ENCODE results near the gene TAPBP.
A peak's percentile ranks its signal among the peaks of the same experiment; 100 is the strongest.
"Not testable (repeated sequence)": the region's sequence is repeated elsewhere in the genome, so short reads cannot be mapped to it uniquely, and the experiment has no call there.

Gene TAPBP

DNA sequence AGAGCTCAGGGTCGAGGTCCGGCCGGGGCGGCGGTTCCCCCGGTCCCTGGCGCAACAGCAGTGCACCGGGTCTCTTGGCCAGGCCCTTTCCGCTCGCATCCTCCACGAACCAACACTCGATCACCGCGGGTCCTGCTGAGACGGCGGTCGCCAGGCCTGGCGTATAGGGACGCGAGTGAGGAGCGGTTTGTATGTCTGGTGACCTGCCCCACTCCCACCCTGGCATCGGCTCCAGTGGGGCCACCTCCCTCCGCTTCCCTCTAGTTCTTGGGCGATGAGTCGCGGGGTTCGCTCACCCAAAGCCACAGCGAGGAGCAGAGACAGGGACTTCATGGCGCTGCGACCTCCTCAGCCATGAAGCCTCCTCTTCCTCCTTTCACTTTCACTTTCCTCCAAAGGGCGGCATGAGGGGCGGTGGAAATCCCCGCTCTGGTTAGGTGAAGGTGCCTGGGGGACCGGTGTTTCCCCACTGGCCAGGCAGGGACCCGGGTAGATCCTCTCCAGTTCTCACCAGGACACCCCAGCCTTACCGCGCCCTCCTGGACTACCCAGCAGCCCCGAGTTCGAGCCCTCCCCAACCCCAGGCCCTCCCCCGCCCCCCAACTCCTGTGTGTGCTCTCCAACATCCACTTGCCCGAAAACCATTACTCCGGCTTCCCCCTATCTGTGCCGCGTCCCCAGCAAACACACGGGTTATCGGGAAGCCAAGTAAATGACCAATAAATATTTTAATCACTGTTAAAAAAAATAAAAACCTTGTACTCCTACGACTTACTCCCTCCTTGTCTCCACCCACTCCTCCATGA lies at the start of gene TAPBP:
Gene TAPBP (minus strand): TSS at position 370 of the 806 bp plus-strand sequence. CDS start 37 bp downstream, at position 333.
- H3K36me3 ChIP-seq (ENCODE audit: insufficient read depth, low read length), result no peaks in the 10 kb centered on the region
- peaks cover 14% of the 10 kb centered on the region; the same call in 1 of the 2 replicates for H3K4me1 ChIP-seq (ENCODE audit: insufficient read depth, low read length)
- H3K9ac ChIP-seq (ENCODE audit: low read depth, low read length), result peak within 1 kb of the TSS; percentile 85
- H3K9me3 ChIP-seq (ENCODE audit: control insufficient read depth, insufficient read depth, low read length), result no peaks in the 10 kb centered on the region

DNA sequence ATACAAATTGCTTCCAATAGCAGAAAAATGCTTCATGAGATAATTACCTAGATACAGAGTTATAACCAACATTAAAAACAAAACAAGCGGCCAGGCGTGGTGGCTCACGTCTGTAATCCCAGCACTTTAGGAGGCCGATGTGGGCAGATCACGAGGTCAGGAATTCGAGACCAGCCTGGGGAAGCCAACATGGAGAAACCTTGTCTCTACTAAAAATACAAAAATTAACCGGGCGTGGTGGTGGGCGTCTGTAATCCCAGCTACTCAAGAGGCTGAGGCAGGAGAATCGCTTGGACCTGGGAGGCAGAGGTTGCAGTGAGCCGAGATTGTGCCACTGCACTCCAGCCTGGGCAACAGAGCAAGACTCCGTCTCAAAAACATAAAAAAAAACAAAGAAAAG lies 49.6 kb upstream of the TAPBP start:
- H3K9me3 ChIP-seq (ENCODE audit: control insufficient read depth, insufficient read depth, low read length); H3K4me1 ChIP-seq (ENCODE audit: insufficient read depth, low read length); H3K9ac ChIP-seq (ENCODE audit: low read depth, low read length); H3K36me3 ChIP-seq (ENCODE audit: insufficient read depth, low read length): not testable (repeated sequence)

- Histone ChIP-seq H3K36me3 (ENCODE audit: insufficient read depth, low read length) (no peaks in the 10 kb centered on the region), H3K4me1 (ENCODE audit: insufficient read depth, low read length) (0 out of 2 replicates have a peak, but pooled peaks cover 3% of the 10 kb centered on the region), H3K9me3 (ENCODE audit: control insufficient read depth, insufficient read depth, low read length) (peaks cover 9% of the 10 kb centered on the region), H3K9ac (ENCODE audit: low read depth, low read length) (no peak overlapping the region)
Observed at GRCh38 chr6:33359331-33359730, 45.5 kb upstream of the TAPBP start.

- not testable (repeated sequence) for H3K9ac ChIP-seq (ENCODE audit: low read depth, low read length); H3K36me3 ChIP-seq (ENCODE audit: insufficient read depth, low read length); H3K4me1 ChIP-seq (ENCODE audit: insufficient read depth, low read length); H3K9me3 ChIP-seq (ENCODE audit: control insufficient read depth, insufficient read depth, low read length)
Observed at GRCh38 chr6:33357160-33357871, 43.4 kb upstream of the TAPBP start.

GRCh38 chr6:33356295-33356694 lies 42.4 kb upstream of the TAPBP start:
- no peaks in the 10 kb centered on the region for H3K36me3 ChIP-seq (ENCODE audit: insufficient read depth, low read length)
- peaks cover 9% of the 10 kb centered on the region for H3K9me3 ChIP-seq (ENCODE audit: control insufficient read depth, insufficient read depth, low read length)
- H3K9ac ChIP-seq (ENCODE audit: low read depth, low read length), result no peak overlapping the region
- no peaks in the 10 kb centered on the region for H3K4me1 ChIP-seq (ENCODE audit: insufficient read depth, low read length)

GRCh38 chr6:33355860-33356259 lies 42.0 kb upstream of the TAPBP start:
- not testable (repeated sequence) for H3K4me1 ChIP-seq (ENCODE audit: insufficient read depth, low read length); H3K9ac ChIP-seq (ENCODE audit: low read depth, low read length); H3K9me3 ChIP-seq (ENCODE audit: control insufficient read depth, insufficient read depth, low read length); H3K36me3 ChIP-seq (ENCODE audit: insufficient read depth, low read length)

DNA sequence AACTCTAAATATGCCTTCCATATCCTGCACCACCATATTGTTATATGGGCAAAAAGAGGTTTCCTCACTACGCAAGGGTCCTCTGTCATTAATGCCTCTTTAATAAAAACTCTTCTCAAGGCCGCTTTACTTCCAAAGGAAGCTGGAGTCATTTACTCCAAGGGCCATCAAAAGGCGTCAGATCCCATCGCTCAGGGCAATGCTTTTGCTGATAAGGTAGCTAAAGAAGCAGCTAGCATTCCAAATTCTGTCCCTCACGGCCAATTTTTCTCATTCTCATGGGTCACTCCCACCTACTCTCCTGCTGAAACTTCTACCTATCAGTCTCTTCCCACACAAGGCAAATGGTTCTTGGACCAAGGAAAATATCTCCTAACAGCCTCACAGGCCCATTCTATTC lies 33.9 kb upstream of the TAPBP start:
- Histone ChIP-seq H3K36me3 (ENCODE audit: insufficient read depth, low read length) (no peaks in the 10 kb centered on the region), H3K9ac (ENCODE audit: low read depth, low read length) (no peak overlapping the region), H3K9me3 (ENCODE audit: control insufficient read depth, insufficient read depth, low read length) (no peaks in the 10 kb centered on the region), H3K4me1 (ENCODE audit: insufficient read depth, low read length) (peaks cover 5% of the 10 kb centered on the region; the same call in 1 of the 2 replicates)

DNA sequence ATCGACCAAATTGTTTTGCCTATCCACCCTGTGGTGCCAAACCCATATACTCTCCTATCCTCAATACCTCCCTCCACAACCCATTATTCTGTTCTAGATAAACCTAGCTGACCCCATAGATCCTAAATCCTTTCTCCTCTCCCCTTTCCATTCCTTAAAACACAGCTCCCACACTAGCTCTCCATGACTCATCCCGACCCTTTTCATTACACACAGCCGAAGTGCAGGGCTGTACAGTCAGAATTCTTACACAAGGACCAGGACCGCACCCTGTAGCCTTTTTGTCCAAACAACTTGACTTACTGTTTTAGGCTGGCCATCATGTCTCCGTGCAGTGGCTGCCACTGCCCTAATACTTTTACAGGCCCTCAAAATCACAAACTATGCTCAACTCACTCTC lies 33.1 kb upstream of the TAPBP start:
- not testable (repeated sequence) for H3K4me1 ChIP-seq (ENCODE audit: insufficient read depth, low read length); H3K9ac ChIP-seq (ENCODE audit: low read depth, low read length); H3K9me3 ChIP-seq (ENCODE audit: control insufficient read depth, insufficient read depth, low read length); H3K36me3 ChIP-seq (ENCODE audit: insufficient read depth, low read length)

DNA sequence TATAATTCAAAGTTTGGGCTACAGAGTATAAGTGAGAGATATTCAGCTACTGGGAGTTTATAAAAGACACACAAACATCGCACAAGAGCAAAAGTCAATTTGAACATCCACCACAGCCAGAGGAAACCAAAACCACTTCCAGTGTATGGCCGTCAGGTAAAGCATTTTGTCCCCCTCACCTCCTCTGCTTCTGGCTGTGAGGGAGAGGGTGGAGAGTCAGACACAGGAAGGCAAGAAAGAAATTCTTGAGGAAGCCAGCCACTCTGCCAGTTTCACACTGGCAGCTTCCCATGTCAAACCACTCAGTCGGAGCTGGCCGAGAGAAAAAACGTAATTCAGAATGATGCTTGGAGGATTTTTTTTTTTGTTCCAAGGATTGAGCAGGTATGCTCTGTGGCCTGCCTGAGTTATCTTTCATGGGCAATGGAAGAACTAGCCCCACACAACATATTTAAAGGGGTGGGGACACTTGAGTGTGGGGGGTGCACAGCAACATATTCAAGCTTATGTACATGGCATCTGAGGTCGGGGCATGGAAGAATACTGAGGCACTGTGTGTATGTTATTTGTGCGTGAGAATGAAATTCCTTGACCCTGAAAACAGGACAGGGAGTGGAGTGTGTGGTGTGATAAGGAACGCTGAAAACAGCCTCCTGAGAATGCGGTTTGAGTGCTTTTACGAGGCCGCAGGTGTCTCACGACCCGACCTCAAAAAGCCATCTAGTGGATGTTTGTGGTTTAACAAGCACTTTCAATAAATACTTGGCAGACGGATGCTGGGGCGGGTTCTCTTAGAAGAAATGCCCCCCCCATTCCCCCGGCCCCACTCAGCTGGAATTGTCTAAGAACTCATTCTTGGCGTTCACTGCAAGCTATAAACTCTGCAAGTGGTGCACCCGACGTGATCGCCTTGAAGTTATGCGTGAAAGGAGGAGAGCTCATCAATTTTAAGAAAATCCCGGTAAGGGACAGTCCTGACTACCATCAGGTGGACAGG lies 31.1 kb upstream of the TAPBP start:
- no peaks in the 10 kb centered on the region for H3K36me3 ChIP-seq (ENCODE audit: insufficient read depth, low read length)
- H3K9ac ChIP-seq (ENCODE audit: low read depth, low read length), result no peak overlapping the region
- H3K9me3 ChIP-seq (ENCODE audit: control insufficient read depth, insufficient read depth, low read length), result no peaks in the 10 kb centered on the region
- H3K4me1 ChIP-seq (ENCODE audit: insufficient read depth, low read length), result peaks cover 5% of the 10 kb centered on the region; the same call in 1 of the 2 replicates

- Histone ChIP-seq H3K4me1 (ENCODE audit: insufficient read depth, low read length) (peaks cover 5% of the 10 kb centered on the region; the same call in 1 of the 2 replicates), H3K9me3 (ENCODE audit: control insufficient read depth, insufficient read depth, low read length) (no peaks in the 10 kb centered on the region), H3K36me3 (ENCODE audit: insufficient read depth, low read length) (no peaks in the 10 kb centered on the region), H3K9ac (ENCODE audit: low read depth, low read length) (no peak overlapping the region)
Observed at GRCh38 chr6:33343953-33344611, 30.2 kb upstream of the TAPBP start.

DNA sequence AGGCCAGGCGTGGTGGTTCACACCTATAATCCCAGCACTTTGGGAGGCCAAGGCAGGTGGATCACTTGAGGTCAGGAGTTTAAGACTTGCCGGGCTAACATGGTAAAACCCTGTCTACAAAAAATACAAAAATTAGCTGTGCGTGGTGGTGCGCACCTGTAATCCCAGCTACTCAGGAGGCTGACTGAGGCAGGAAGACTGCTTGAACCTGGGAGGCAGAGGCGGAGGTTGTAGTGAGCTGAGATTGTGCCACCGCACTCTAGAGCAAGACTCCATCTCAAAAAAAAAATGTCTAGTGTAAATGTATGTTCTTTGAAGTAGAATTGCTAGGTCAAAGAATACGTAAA lies 29.7 kb upstream of the TAPBP start:
- not testable (repeated sequence) for H3K36me3 ChIP-seq (ENCODE audit: insufficient read depth, low read length); H3K9me3 ChIP-seq (ENCODE audit: control insufficient read depth, insufficient read depth, low read length); H3K4me1 ChIP-seq (ENCODE audit: insufficient read depth, low read length); H3K9ac ChIP-seq (ENCODE audit: low read depth, low read length)

- no peaks in the 10 kb centered on the region for H3K36me3 ChIP-seq (ENCODE audit: insufficient read depth, low read length)
Observed at GRCh38 chr6:33339193-33339592, 25.3 kb upstream of the TAPBP start.

GRCh38 chr6:33336495-33336894 lies 22.6 kb upstream of the TAPBP start:
- no peak overlapping the region for H3K9ac ChIP-seq (ENCODE audit: low read depth, low read length)
- no peaks in the 10 kb centered on the region for H3K4me1 ChIP-seq (ENCODE audit: insufficient read depth, low read length)
- no peaks in the 10 kb centered on the region for H3K36me3 ChIP-seq (ENCODE audit: insufficient read depth, low read length)
- no peaks in the 10 kb centered on the region for H3K9me3 ChIP-seq (ENCODE audit: control insufficient read depth, insufficient read depth, low read length)

More at GRCh38 chr6:33339193-33339592, 25.3 kb upstream of the TAPBP start:
- Histone ChIP-seq H3K9me3 (ENCODE audit: control insufficient read depth, insufficient read depth, low read length) (no peaks in the 10 kb centered on the region), H3K9ac (ENCODE audit: low read depth, low read length) (no peak overlapping the region), H3K4me1 (ENCODE audit: insufficient read depth, low read length) (no peaks in the 10 kb centered on the region)

DNA sequence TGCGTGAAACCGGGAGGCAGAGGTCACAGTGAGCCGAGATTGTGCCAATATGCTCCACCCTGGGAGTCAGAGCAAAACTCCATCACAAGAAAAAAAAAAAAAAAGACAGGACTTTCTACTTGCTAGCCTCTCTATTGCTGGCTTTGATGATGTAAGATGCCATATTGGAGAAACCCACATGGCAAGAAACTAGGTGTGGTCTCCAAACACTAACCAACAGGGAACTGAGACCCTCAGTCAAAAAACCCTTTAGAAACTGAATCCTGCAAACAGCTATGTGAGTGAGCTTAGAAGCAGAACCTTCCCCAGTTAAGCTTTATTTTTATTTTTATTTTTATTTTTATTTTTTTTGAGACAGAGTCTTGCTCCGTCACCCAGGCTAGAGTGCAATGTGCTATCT lies 22.0 kb upstream of the TAPBP start:
- no peaks in the 10 kb centered on the region for H3K9me3 ChIP-seq (ENCODE audit: control insufficient read depth, insufficient read depth, low read length)
- H3K9ac ChIP-seq (ENCODE audit: low read depth, low read length), result no peak overlapping the region
- H3K4me1 ChIP-seq (ENCODE audit: insufficient read depth, low read length), result no peaks in the 10 kb centered on the region
- no peaks in the 10 kb centered on the region for H3K36me3 ChIP-seq (ENCODE audit: insufficient read depth, low read length)
